Measurements from ENCODE around the gene PCDHGA4.
"Not testable (repeated sequence)": the region's sequence is repeated elsewhere in the genome, so short reads cannot be mapped to it uniquely, and the experiment has no call there.

The PCDHGA4 gene

GRCh38 chr5:141349917-141350619, 4.8 kb upstream of the PCDHGA4 start, which contains the start of gene PCDHGB1:
Gene PCDHGB1 (plus strand): TSS chr5:141350099. CDS start chr5:141350261, 162 bp downstream.
- DNase-seq = no peak

- DNase-seq = no peak
These were observed 3.2 kb upstream of the PCDHGA4 start for GRCh38 chr5:141351591-141351990.

- DNase-seq = no peak
These were observed 820 bp downstream of the PCDHGA4 start for GRCh38 chr5:141355641-141356040.

GRCh38 chr5:141356133-141356532, 1.3 kb downstream of the PCDHGA4 start:
- no peak for DNase-seq

- no peak for DNase-seq
These were observed 2.1 kb downstream of the PCDHGA4 start for GRCh38 chr5:141356950-141357349.

DNA sequence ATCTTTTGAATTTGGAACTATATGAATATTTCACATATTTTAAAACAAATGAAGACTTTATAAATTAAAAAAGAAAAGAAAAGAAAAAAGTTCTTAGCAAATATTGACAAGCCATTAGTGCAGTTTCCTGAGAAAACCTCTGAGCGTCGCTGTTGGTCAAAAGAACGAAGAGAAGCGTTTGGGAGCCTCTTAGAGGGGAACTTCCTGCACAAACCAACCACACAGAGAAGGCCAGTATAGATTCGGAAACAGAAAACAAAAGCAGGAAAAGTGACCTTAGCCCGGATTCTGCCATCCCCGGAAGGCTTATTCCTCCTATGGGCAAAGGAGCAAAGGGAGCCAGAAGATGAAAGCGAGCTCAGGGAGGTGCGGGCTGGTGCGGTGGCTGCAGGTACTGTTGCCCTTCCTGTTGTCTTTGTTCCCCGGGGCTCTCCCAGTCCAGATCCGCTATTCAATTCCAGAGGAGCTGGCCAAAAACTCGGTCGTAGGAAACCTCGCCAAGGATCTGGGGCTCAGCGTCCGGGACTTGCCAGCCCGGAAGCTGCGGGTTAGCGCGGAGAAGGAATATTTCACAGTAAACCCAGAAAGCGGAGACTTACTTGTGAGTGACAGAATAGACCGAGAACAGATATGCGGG, 5.1 kb downstream of the PCDHGA4 start, which contains the start of gene PCDHGB2:
Gene PCDHGB2 (plus strand): TSS at position 205 of the 637 bp plus-strand sequence. CDS start 142 bp downstream, at position 347.
- DNase-seq = no peak

DNA sequence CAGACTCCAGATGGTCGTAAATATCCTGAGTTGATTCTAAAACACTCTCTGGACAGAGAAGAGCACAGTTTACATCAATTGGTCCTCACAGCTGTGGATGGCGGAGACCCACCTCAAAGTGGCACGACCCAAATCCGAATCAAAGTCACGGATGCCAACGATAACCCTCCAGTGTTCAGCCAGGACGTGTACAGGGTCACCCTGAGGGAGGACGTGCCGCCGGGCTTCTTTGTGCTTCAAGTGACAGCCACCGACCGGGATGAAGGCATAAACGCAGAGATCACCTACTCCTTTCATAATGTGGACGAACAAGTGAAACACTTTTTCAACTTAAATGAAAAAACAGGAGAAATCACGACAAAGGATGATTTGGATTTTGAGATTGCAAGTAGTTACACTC, 5.9 kb downstream of the PCDHGA4 start:
- no peak for DNase-seq

- DNase-seq = no peak
These were observed 7.9 kb downstream of the PCDHGA4 start for GRCh38 chr5:141362719-141363118.

- no peak for DNase-seq
These were observed 9.3 kb downstream of the PCDHGA4 start, which contains the start of gene PCDHGA5 for GRCh38 chr5:141363952-141364660. Gene PCDHGA5 (plus strand): TSS chr5:141364162. CDS start chr5:141364331, 169 bp downstream.

- DNase-seq = no peak
These were observed 11.4 kb downstream of the PCDHGA4 start for GRCh38 chr5:141366016-141366896.

GRCh38 chr5:141369994-141370848, 15.4 kb downstream of the PCDHGA4 start, which contains the start of gene PCDHGB3:
Gene PCDHGB3 (plus strand): TSS chr5:141370242. CDS start chr5:141370395, 153 bp downstream.
- no peak for DNase-seq

DNA sequence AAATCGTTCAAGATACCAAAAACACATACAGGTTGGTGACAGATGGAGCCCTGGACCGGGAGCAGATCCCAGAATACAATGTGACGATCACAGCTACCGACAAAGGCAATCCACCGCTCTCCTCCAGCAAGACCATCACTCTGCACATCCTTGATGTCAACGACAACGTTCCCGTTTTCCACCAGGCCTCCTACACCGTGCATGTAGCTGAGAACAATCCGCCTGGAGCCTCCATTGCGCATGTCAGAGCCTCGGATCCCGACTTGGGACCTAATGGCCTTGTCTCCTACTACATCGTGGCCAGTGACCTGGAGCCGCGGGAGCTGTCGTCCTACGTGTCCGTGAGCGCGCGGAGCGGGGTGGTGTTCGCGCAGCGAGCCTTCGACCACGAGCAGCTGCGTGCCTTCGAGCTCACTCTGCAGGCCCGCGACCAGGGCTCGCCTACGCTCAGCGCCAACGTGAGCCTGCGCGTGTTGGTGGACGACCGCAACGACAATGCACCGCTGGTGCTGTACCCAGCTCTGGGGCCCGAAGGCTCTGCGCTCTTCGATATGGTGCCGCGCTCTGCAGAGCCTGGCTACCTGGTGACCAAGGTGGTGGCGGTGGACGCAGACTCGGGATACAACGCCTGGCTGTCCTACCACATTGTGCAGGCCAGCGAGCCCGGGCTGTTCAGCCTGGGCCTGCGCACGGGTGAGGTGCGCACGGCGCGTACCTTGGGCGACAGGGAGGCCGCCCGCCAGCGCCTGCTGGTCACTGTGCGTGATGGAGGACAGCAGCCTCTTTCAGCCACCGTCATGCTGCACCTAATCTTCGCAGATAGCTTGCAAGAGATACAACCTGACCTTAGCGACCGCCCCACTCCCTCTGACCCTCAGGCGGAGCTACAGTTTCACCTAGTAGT, 17.0 kb downstream of the PCDHGA4 start:
- no peak for DNase-seq

- no peak for DNase-seq
These were observed 19.0 kb downstream of the PCDHGA4 start, which contains the start of gene PCDHGA6 for GRCh38 chr5:141373673-141374317. Gene PCDHGA6 (plus strand): TSS chr5:141373891. CDS start chr5:141374084, 193 bp downstream.

GRCh38 chr5:141374627-141375026, 19.8 kb downstream of the PCDHGA4 start:
- no peak for DNase-seq

- DNase-seq = not testable (repeated sequence)
These were observed 20.8 kb downstream of the PCDHGA4 start for GRCh38 chr5:141375444-141376155.

DNA sequence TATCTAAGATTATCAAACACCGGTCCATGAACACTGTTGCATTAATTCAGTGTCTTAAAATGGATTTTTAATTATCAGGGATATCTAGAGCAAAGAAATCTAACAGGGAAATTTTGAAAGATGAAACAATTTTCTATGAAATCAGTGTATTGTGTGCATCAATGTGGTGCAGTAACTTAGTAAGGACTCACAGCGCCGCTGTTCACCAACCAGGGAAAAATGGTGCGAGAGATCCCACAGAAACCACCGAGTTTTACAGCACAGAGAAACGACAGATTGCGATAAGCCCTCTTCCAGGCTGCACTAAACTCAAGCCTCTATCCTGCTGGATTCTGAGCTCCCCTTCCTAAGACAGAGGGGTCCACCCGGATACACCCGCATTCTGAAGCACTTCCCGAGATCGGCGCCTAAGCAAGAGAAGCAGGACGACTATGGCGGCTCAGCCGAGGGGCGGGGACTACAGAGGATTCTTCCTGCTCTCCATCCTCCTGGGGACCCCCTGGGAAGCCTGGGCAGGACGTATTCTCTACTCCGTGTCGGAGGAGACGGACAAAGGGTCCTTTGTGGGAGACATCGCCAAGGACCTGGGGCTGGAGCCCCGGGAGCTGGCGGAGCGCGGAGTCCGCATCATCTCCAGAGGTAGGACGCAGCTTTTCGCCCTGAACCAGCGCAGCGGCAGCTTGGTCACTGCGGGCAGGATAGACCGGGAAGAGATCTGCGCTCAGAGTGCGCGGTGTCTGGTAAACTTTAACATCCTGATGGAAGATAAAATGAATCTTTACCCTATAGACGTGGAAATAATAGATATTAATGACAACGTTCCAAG, 27.9 kb downstream of the PCDHGA4 start, which contains the start of gene PCDHGA7:
Gene PCDHGA7 (plus strand): TSS at position 274 of the 826 bp plus-strand sequence. CDS start 158 bp downstream, at position 432.
- no peak for DNase-seq

GRCh38 chr5:141383345-141383744, 28.5 kb downstream of the PCDHGA4 start:
- no peak for DNase-seq
